ENCODE measurements around the gene HELZ. TPM values are rescaled to one million over a fixed set of nuclear protein-coding genes. Genes with fewer than 3 reads are reported as not detected.

Gene HELZ
- total RNA-seq, 1 donor from 2014 or later = 86.6 TPM

DNA sequence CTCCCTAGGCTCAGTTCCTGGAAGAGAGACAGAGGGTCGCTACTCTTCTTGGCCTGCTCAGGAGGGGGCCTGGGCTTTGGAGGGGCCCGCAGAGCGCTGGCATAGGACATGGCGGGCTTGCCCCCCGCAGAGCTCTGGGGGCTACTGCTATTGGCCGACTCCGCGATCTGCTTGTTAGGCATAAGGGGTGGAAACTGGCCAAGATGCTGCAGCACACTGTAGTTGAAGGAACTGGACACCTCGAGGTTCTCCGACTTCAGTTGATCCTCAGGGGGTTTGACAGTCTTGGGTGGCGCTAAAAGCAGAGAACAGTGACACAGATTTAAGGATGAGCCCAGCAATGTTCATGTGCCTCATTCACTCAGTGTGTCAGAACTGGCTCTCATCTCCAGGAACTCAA lies 166.7 kb downstream of the HELZ start:
- H3K9me3 Mint-ChIP-seq = peaks cover 3% of the 10 kb centered on the region
- no peak overlapping the region for H3K4me3 Mint-ChIP-seq
- TF ChIP-seq, protein P1, sequence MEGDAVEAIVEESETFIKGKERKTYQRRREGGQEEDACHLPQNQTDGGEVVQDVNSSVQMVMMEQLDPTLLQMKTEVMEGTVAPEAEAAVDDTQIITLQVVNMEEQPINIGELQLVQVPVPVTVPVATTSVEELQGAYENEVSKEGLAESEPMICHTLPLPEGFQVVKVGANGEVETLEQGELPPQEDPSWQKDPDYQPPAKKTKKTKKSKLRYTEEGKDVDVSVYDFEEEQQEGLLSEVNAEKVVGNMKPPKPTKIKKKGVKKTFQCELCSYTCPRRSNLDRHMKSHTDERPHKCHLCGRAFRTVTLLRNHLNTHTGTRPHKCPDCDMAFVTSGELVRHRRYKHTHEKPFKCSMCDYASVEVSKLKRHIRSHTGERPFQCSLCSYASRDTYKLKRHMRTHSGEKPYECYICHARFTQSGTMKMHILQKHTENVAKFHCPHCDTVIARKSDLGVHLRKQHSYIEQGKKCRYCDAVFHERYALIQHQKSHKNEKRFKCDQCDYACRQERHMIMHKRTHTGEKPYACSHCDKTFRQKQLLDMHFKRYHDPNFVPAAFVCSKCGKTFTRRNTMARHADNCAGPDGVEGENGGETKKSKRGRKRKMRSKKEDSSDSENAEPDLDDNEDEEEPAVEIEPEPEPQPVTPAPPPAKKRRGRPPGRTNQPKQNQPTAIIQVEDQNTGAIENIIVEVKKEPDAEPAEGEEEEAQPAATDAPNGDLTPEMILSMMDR (IDR thresholded peaks at IDR 0.05; ENCODE audit: unreplicated experiment) = no peak
- no peak for DNase-seq (ENCODE audit: low spot score in 2 of 2, unreplicated experiment in 2 of 2)
- H3K27me3 Mint-ChIP-seq (ENCODE audit: low read depth) = no peaks in the 10 kb centered on the region
- H3K27ac Mint-ChIP-seq = no peak overlapping the region
- H3K36me3 Mint-ChIP-seq = peaks cover 26% of the 10 kb centered on the region
- H3K4me1 Mint-ChIP-seq = peaks cover 5% of the 10 kb centered on the region

DNA sequence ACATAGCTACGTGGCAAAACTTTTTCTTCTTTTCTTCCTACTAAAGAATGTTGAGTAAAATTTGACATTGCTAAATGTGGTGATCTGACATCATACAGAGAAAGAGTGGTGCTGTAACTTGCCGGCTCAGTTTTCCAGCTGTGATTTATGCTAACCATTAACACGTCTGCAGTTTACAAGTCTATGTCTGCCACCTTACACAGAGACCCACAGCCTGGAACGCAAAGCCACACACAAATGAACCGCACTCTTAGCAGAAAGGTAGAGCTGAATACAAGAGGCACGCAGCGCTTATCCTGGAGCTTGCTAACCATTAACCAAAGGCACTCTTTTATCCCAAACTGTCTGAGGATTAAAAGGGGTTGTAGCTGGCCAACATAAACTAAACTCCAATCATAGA lies 168.7 kb downstream of the HELZ start:
- Mint-ChIP-seq H3K36me3 (peaks cover 24% of the 10 kb centered on the region), H3K27me3 (ENCODE audit: low read depth) (no peaks in the 10 kb centered on the region), H3K27ac (no peak overlapping the region), H3K4me1 (peaks cover 5% of the 10 kb centered on the region), H3K9me3 (peaks cover 3% of the 10 kb centered on the region), H3K4me3 (no peak overlapping the region)
- no peak for DNase-seq (ENCODE audit: low spot score in 2 of 2, unreplicated experiment in 2 of 2)
- TF ChIP-seq, protein P1 (IDR thresholded peaks at IDR 0.05; ENCODE audit: unreplicated experiment) = no peak

DNA sequence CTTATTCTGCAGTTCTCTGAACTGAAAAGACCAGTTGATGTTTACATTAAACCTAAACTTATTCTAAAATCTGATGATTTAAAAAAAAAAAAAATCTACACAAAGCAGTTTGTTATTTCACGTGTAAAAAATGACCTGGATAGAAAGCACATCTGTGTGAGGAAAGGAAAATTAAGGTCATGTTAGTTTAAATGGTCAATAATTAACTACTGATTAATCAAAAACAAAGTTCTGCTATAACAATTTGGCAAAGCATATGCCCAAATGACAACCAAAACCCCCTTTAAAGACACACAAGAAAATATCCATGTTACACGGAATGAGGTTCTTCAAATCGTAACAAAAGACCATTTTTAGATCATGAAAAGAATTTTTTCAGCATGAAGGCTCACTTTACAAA lies 170.2 kb downstream of the HELZ start:
- TF ChIP-seq, protein P1 (IDR thresholded peaks at IDR 0.05; ENCODE audit: unreplicated experiment) = no peak
- peaks cover 5% of the 10 kb centered on the region for H3K4me1 Mint-ChIP-seq
- no peak for DNase-seq (ENCODE audit: low spot score in 2 of 2, unreplicated experiment in 2 of 2)
- H3K4me3 Mint-ChIP-seq = no peak overlapping the region
- H3K27me3 Mint-ChIP-seq (ENCODE audit: low read depth) = no peaks in the 10 kb centered on the region
- H3K27ac Mint-ChIP-seq = no peak overlapping the region
- no peaks in the 10 kb centered on the region for H3K9me3 Mint-ChIP-seq
- H3K36me3 Mint-ChIP-seq = peaks cover 20% of the 10 kb centered on the region

DNA sequence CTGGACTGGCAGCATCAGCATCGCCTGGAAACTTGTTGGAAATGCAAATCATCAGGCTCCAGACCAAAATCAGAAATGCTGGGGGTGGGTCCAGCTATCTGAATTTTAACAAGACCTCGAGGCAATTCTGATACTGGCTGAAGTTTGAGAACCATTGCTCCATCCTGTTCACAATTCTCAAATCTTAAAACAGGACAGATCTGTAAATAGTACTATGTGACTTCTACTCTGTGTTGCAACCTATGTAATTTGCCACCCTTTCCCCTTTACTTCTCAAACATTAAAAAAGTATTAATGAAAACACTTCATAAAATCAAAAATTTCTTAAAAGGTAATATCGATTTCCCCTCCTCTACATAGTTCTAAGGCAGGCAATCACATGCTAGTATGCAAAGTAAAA lies 172.1 kb downstream of the HELZ start:
- no peak for DNase-seq (ENCODE audit: low spot score in 2 of 2, unreplicated experiment in 2 of 2)
- Mint-ChIP-seq H3K4me1 (peaks cover 5% of the 10 kb centered on the region), H3K27me3 (ENCODE audit: low read depth) (no peaks in the 10 kb centered on the region), H3K9me3 (no peaks in the 10 kb centered on the region), H3K27ac (no peak overlapping the region), H3K4me3 (no peak overlapping the region), H3K36me3 (peaks cover 14% of the 10 kb centered on the region)
- TF ChIP-seq, protein P1 (IDR thresholded peaks at IDR 0.05; ENCODE audit: unreplicated experiment) = no peak

DNA sequence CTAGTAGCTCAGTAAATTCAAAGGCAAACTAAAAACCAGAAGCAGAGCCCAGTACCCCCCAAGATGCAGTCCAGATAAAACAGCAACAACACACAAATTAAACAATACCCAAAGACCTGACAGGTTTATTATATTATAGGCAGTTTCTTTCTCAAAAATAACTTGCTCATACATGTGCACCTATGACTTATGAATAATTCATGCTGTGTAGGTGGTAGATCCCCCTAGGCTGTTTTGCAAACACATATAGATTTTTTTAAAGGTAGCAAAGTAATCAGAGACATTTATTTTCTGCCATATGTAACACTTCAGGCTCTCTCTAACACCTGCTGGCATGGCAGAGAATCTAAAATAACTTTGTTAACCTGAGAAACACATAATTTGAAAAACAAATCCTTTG lies 173.4 kb downstream of the HELZ start:
- DNase-seq (ENCODE audit: low spot score in 2 of 2, unreplicated experiment in 2 of 2) = no peak
- TF ChIP-seq, protein P1 (IDR thresholded peaks at IDR 0.05; ENCODE audit: unreplicated experiment) = no peak
- H3K36me3 Mint-ChIP-seq = peaks cover 11% of the 10 kb centered on the region
- peaks cover 5% of the 10 kb centered on the region for H3K4me1 Mint-ChIP-seq
- no peak overlapping the region for H3K4me3 Mint-ChIP-seq
- no peaks in the 10 kb centered on the region for H3K27me3 Mint-ChIP-seq (ENCODE audit: low read depth)
- H3K9me3 Mint-ChIP-seq = no peaks in the 10 kb centered on the region
- no peak overlapping the region for H3K27ac Mint-ChIP-seq

DNA sequence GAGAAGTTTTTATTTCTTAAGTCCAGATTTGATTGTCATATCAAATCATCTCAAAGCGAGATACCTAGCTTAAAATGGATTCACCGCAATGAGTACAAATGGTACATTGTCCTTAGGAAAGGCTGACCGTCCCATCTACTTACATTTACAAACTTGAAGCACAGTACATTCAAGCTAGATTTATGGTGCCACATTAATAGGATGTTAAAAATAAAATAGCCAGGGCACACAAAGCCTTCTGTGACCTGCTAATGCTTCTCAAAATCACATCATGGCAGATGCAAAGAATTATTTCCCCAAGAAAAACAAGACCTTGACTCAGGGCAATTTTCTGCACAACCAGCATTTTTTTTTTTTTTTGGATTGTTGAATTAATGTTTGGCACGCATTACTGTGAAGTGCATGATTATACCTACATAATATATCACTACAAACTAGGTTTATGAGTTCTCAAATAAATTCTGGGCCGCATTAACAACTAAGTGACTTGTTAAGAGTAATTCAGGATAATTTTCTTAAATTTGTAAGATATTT lies 175.3 kb downstream of the HELZ start:
- DNase-seq (ENCODE audit: low spot score in 2 of 2, unreplicated experiment in 2 of 2) = no peak
- TF ChIP-seq, protein P1 (IDR thresholded peaks at IDR 0.05; ENCODE audit: unreplicated experiment) = no peak
- Mint-ChIP-seq H3K4me3 (no peak overlapping the region), H3K27ac (no peak overlapping the region), H3K36me3 (peaks cover 6% of the 10 kb centered on the region), H3K4me1 (peaks cover 5% of the 10 kb centered on the region), H3K27me3 (ENCODE audit: low read depth) (no peaks in the 10 kb centered on the region), H3K9me3 (no peaks in the 10 kb centered on the region)
